Measurements from ENCODE around the gene MESP1.

The MESP1 gene

GRCh38 chr15:89781891-89782618 lies 31.0 kb upstream of the MESP1 start:
- in situ Hi-C loops (cut with MboI; ENCODE audit: low sequenced_read_pairs), result no loop called here

GRCh38 chr15:89781055-89781454 lies 30.0 kb upstream of the MESP1 start:
- in situ Hi-C loops (cut with MboI; ENCODE audit: low sequenced_read_pairs), result no loop called here

DNA sequence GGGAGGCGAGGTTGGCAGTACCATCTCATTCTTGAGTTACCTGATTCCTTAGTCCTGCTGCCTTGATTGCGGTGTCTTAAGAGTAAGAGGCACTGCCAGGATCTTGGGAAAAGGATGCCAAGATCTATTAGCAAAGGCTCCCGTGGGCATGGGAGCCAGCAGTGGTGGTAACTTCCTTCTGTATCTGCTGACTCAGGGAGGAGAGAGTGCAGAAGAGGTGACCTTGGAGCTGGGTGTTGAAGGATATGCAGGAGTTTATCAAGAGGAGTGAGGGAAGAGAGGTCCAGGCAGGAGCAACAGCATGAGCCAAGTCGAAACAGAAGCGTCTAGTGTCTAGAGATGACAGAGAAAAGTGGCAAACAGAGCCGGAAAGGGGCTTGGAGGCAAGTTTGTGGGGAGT lies 29.6 kb upstream of the MESP1 start:
- in situ Hi-C loops (cut with MboI; ENCODE audit: low sequenced_read_pairs), result no loop called here

DNA sequence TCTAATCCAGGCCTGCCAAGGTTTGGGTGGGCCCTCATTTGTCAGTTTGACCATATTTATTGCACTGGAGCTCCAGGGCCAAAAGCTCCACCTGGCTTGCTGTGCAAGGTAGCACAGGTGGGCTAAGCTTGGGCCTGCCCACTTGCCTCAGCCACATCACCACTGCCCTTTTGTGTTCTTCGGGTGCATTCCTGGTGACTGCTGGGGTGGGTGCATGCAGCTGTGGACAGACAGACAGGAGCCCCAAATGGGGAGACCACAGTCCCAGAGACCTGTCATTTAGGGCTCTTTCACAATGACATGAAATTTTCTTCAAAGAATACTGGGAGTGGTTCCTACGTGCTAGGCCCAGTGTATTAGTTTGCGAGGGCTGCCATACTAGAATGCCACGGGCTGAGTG lies 27.8 kb upstream of the MESP1 start:
- in situ Hi-C loops (cut with MboI; ENCODE audit: low sequenced_read_pairs), result no loop called here

GRCh38 chr15:89777782-89778380 lies 26.8 kb upstream of the MESP1 start:
- in situ Hi-C loops (cut with MboI; ENCODE audit: low sequenced_read_pairs), result no loop called here

- in situ Hi-C loops (cut with MboI; ENCODE audit: low sequenced_read_pairs), result no loop called here
Measured at GRCh38 chr15:89777073-89777751, 26.2 kb upstream of the MESP1 start.

GRCh38 chr15:89776274-89777072 lies 25.4 kb upstream of the MESP1 start, which contains the start of gene MESP2:
TSS of gene MESP2 (plus strand) at chr15:89776332. CDS start at chr15:89776358, 26 bp downstream.
- in situ Hi-C loops (cut with MboI; ENCODE audit: low sequenced_read_pairs), result no loop called here

DNA sequence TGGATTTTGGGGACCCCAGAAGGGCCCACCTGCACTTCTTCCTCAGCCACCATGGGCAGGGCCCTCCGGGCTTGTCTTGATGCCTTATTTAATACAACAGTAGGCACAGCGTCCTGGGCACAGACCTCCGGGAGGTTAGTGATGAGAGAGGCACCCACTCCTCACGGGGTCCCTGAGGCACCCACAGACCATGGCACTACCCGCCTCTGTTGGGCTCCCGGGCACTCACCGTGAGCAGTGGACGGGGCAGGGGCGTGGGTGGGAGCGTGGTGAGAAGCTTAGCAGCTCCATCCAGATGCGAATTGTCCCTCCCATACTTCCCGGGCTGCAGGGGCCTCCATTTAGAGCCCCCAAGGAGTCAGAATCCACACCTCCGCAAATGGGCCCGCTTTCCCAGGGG lies 24.8 kb upstream of the MESP1 start:
- in situ Hi-C loops (cut with MboI; ENCODE audit: low sequenced_read_pairs), result no loop called here

- in situ Hi-C loops (cut with MboI; ENCODE audit: low sequenced_read_pairs), result no loop called here
Measured at GRCh38 chr15:89774492-89774891, 23.4 kb upstream of the MESP1 start.

- in situ Hi-C loops (cut with MboI; ENCODE audit: low sequenced_read_pairs), result no loop called here
Measured at GRCh38 chr15:89772932-89773583, 22.0 kb upstream of the MESP1 start.

DNA sequence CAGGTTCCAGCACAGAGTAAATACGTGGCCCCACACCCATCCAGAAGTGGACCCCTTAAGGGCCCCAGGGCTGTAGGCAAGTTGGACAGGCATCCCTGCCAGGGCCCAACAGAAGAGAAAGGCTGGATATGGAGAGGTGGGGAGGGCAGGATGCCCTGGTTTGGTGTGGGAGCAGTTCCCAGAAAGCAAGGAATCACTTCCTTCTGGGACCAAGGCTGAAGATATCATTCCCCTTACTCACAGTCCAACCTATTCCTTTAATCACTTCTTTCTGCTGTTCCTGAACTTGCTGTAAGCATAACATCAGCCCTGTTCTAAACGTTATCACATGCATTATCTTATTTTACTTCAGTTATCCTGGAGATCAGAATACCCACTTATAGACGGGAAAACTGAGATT lies 19.0 kb upstream of the MESP1 start:
- in situ Hi-C loops (cut with MboI; ENCODE audit: low sequenced_read_pairs), result no loop called here

DNA sequence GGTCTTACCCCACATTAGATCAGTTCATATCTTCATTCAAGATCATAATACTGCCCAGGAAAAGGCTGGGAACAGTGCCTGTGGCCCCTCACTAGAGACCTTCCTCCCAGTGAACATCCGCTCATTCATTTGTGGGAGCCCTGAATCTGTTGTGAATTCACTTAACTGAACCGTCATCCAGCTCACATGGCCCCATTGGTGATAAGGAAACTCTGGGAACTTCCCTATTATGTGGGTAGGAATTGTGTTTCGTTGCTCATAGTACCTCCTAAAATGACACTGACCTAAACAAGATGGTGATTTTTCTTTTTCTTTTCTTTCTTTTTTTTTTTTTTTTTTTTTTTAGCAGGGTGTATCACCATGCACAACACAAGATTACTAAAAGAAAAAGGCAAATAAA lies 18.3 kb upstream of the MESP1 start:
- in situ Hi-C loops (cut with MboI; ENCODE audit: low sequenced_read_pairs), result no loop called here

GRCh38 chr15:89768071-89768500 lies 17.0 kb upstream of the MESP1 start:
- in situ Hi-C loops (cut with MboI; ENCODE audit: low sequenced_read_pairs), result no loop called here

DNA sequence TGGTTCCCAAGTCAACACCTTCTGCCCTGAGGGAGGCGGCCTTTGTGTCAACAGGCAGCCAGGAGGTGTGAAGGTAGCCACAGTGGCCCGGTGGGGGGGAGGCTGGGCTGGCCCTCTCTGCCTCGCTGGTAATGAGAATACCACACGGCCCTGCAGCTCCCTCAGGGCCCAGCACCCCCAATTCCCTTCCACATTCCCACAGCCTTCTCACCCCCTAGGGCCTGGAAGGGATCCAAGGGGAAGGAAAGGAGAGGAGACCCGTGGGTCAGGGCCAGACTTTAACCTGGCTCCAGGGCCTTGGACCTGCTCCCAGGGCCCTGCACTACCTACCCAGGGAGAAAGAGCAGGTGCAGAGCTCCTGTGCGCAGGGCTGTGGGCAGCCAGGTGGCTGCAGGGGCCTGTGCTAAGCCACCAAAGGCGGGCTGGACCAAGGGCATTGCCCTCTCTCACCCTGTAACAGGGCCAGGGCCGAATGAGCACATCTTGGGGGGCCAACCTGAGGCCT lies 16.4 kb upstream of the MESP1 start:
- in situ Hi-C loops (cut with MboI; ENCODE audit: low sequenced_read_pairs), result no loop called here

GRCh38 chr15:89766357-89767311 lies 15.6 kb upstream of the MESP1 start:
- in situ Hi-C loops (cut with MboI; ENCODE audit: low sequenced_read_pairs), result no loop called here

DNA sequence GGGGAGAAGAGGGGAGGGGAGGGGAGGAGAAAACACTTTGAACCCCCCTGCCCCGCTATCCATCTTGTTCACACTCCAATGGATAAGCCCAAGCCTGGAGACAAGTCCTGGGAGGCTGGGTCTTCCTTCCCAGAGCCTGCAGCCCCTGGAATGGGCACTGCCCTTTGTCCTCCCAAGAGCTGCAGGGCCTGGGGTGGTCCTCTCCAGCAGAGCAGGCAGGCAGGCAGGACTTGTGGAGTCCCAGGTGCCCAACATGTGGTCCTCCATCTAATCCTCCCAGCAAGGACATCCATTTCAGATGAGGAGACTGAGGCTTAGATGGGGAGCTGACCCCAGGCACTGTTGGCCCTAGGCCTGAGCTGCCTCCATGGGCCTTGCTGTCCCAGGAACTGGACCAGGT lies 14.6 kb upstream of the MESP1 start:
- in situ Hi-C loops (cut with MboI; ENCODE audit: low sequenced_read_pairs), result no loop called here

DNA sequence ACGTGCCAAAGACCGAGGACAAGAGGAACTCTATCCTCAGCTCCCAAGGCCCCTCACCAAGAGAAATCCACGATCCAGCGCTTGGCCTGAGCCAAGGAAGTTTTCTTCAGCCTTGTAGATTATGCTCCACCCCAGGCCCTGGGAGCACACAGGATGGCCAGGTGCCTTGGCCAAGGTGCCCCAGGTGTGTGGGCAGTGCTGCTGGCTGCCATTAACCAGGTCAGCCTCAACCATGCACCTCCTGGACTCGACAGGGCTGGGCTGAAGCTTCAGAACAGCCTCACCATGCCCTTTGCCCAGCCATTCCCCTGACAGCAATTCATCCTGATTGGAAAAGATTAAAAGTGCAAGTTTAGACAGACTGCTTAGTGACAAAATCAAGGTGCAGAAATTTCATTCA lies 10.9 kb upstream of the MESP1 start:
- in situ Hi-C loops (cut with MboI; ENCODE audit: low sequenced_read_pairs), result loop anchor here (5.0 kb wide), 1 partner anchor 115 kb away; no protein-coding TSS in a partner anchor

DNA sequence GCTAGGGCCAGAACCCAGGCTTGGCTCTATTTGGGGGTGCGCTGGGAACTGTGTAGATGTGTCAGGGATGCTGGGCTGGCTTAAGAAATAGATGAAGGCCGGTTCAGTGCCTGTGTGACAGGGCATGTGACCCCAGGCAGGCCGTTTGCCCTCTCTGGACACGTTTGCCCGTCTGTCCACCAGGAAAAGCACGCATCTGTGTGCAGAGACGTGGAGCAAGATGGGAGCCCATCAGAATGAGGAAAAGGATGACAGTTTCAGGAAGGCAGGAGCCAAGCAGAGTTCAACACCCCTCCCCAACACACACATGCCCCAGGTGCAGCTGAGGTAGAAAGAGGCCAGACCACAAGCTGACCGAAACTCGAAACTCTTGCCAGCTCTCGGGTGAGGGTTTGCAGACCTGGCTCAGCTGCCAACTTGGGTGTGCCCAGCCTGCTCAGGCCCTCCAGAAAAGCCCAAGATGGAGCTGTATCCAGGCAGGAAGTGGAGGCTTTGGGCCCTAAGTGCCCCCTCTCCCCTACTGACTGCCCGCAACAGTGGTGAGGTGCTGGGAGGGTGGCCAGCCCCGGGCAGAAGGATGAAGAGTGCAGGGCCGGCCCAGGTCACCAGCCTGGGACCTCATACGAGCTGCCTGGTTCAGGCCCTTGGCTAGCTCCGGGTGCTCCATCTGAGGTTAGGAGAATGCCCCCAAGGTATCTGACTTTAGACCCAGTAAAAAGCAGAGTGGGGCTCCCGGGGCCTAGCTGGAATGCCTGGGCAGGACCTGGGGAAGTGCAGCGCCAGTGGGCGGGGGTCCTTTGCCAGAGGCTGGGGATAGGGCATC lies 10.2 kb upstream of the MESP1 start:
- in situ Hi-C loops (cut with MboI; ENCODE audit: low sequenced_read_pairs), result loop anchor here (5.0 kb wide), 1 partner anchor 116 kb away; no protein-coding TSS in a partner anchor

Data from HL-60/S4 (cell line).